ENCODE data around the gene CDK3.

DNA sequence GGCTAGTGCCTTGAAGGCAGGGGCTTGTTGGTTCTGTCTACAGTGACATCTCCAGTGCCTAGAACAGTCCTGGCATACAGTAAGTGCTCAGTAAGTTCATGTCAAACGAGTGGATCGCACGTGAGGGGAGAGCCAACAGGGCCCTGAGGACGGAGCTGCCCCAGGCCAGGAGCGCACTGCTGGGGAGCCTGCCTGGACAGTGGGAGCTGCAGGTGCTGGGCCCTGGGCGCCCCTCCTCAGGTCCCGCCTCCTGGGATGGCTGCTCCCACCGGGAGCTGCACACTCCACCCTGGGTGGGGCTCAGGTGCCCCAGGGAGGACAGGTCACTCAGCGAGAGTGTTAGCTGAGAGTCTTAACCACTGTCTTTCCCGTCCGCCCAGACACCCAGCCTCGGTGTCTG is 24.6 kb downstream of the CDK3 start:
- TF ChIP-seq, protein P1, sequence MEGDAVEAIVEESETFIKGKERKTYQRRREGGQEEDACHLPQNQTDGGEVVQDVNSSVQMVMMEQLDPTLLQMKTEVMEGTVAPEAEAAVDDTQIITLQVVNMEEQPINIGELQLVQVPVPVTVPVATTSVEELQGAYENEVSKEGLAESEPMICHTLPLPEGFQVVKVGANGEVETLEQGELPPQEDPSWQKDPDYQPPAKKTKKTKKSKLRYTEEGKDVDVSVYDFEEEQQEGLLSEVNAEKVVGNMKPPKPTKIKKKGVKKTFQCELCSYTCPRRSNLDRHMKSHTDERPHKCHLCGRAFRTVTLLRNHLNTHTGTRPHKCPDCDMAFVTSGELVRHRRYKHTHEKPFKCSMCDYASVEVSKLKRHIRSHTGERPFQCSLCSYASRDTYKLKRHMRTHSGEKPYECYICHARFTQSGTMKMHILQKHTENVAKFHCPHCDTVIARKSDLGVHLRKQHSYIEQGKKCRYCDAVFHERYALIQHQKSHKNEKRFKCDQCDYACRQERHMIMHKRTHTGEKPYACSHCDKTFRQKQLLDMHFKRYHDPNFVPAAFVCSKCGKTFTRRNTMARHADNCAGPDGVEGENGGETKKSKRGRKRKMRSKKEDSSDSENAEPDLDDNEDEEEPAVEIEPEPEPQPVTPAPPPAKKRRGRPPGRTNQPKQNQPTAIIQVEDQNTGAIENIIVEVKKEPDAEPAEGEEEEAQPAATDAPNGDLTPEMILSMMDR (IDR thresholded peaks at IDR 0.05) = no peak
- TF ChIP-seq EP300 (IDR thresholded peaks at IDR 0.05) = no peak
